Activated naive CD4-positive, alpha-beta T cell treated with anti-CD3 and anti-CD28 coated beads, Interleukin-2, amount 10 ng/mL, durations not matched to agents 7 days and 5 days (primary cell): ENCODE results near the gene EVC.
A peak's percentile ranks its signal among the peaks of the same experiment; 100 is the strongest.

ENCODE experiments used
- CTCF ChIA-PET: fragments of 350-600 bp; sonication (Branson Sonifier 250); formaldehyde crosslinking; loops from one replicate; lab custom pipeline; 2021; ENCODE audit warnings: antibody characterized with exemption; lab: Charles Lee
- DNase-seq: peaks from one replicate; pipeline ENCODE4 v3.0.0-alpha.2; 2020
- H3K27ac Mint-ChIP-seq: one replicate; pipeline ENCODE4 v1.8.0; 2021; ENCODE audit warnings: mild to moderate bottlenecking, moderate library complexity, mixed read lengths
- H3K27me3 Mint-ChIP-seq: one replicate; pipeline ENCODE4 v1.8.0; 2021; ENCODE audit warnings: mild to moderate bottlenecking, mixed read lengths
- H3K36me3 Mint-ChIP-seq: one replicate; pipeline ENCODE4 v1.8.0; 2021; ENCODE audit warnings: mixed read lengths
- H3K4me1 Mint-ChIP-seq: one replicate; pipeline ENCODE4 v1.8.0; 2021; ENCODE audit warnings: mixed read lengths
- H3K4me3 Mint-ChIP-seq: one replicate; pipeline ENCODE4 v1.8.0; 2021; ENCODE audit warnings: mild to moderate bottlenecking, moderate library complexity, mixed read lengths
- H3K9me3 Mint-ChIP-seq: one replicate; pipeline ENCODE4 v1.8.0; 2021; ENCODE audit warnings: mixed read lengths

Gene EVC

DNA sequence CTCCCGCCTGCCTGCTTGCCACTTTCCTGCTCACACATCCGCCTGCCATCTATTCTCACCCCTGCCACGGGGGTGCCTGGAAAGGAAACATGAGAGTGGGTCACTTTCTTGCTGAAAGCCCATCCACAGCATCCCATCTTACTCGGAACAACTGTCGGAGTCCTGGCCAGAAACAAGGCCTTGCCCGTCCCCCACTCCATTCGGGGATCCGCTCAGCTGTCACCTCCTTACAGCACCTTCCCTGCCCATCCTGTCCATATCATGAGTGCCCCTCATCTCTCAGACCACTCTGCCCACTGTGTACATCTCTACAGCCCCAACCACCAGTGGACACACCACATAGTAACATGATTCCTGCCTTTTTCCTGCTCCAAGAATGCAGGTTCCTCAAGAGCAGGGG lies 9.0 kb upstream of the EVC start:
- H3K27ac Mint-ChIP-seq: no peak overlapping the region
- H3K4me1 Mint-ChIP-seq: no peaks in the 10 kb centered on the region
- CTCF ChIA-PET: no interaction called here
- H3K27me3 Mint-ChIP-seq: peaks cover 7% of the 10 kb centered on the region
- H3K4me3 Mint-ChIP-seq: no peak overlapping the region
- H3K9me3 Mint-ChIP-seq: peaks cover 16% of the 10 kb centered on the region
- no peak for DNase-seq
- H3K36me3 Mint-ChIP-seq: no peaks in the 10 kb centered on the region

- CTCF ChIA-PET: no interaction called here
- Mint-ChIP-seq H3K27ac (no peak overlapping the region), H3K36me3 (no peaks in the 10 kb centered on the region), H3K27me3 (peaks cover 26% of the 10 kb centered on the region), H3K4me3 (no peak overlapping the region), H3K9me3 (peaks cover 15% of the 10 kb centered on the region), H3K4me1 (no peaks in the 10 kb centered on the region)
- no peak for DNase-seq
These were observed 7.2 kb upstream of the EVC start for GRCh38 chr4:5703831-5704230.

- no peak overlapping the region for H3K27ac Mint-ChIP-seq
- no peak for DNase-seq
- no peaks in the 10 kb centered on the region for H3K4me1 Mint-ChIP-seq
- no peak overlapping the region for H3K4me3 Mint-ChIP-seq
- peaks cover 15% of the 10 kb centered on the region for H3K9me3 Mint-ChIP-seq
- no peaks in the 10 kb centered on the region for H3K36me3 Mint-ChIP-seq
- CTCF ChIA-PET: no interaction called here
- peaks cover 30% of the 10 kb centered on the region for H3K27me3 Mint-ChIP-seq
These were observed 6.7 kb upstream of the EVC start for GRCh38 chr4:5704276-5704675.

DNA sequence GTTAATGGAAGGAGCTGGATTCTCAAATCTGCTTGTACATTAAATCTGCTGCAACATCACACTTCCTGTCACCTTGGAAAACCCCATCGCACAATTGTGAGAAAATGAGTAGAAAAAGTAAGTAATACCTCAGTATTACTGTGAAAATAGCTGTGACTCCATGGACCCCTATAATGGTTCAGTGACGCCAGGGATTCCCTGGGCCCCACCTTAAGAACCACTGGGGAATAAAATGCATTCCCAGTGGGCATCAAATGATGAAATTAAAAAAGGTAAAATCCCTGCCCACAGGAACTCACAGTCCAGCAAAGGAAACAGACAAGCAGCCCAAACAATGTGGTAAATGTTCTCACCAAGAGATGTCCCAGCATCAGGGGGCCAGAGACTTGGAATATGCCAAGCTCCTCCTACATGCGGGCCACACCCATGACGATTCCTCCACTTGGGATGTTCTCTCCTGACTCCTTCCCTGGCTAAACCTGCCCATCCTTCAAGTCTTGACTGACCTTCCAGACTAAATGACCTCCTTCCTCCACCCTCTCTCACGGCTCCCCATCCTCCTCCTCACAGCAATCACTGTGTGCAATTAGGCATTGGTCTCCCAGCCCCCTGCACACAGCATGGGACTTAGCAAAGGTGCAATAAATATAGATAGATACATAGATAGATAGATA lies 5.2 kb upstream of the EVC start:
- Mint-ChIP-seq H3K27ac (no peak overlapping the region), H3K36me3 (no peaks in the 10 kb centered on the region), H3K4me3 (no peak overlapping the region)

DNA sequence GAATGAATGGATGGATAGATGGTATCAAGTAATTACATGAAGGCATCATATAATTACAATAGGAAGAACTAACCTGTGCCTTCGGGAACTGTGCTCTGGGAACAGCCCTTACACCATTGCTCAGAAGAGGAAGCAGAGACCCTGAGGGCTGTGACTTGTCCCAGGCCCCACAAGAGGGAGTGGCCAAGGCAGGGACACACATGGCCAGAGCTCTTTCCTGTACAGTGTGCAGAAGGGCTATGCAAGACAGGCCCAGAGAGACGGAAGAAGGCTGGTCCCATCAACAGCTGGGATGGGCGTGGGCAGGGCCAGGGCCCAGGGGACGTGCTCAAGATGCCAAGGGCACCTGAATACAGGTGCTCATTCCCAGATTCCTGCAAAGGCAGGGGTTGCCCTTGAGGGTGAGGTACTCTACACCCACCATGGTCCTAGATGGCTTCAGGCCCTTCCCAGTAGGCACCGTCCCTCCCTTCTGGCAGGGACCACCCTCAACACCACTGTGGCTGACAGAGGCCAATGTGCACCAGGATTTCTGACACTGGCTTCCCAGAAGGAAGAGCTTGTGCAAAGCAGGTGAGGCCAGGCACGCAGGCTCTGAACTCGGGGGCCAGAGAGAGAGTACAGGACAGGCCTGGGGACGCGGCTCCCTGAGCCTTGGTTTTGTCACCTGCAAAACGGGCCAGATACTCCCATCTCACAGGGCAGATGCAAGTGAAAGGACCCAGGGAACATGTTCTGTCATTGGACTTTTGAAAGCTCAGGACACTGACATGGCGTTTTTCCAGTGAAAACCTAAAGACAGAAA lies 4.3 kb upstream of the EVC start:
- no peak overlapping the region for H3K4me3 Mint-ChIP-seq
- DNase-seq: no peak
- peaks cover 52% of the 10 kb centered on the region for H3K27me3 Mint-ChIP-seq
- CTCF ChIA-PET: no interaction called here
- H3K9me3 Mint-ChIP-seq: peaks cover 10% of the 10 kb centered on the region
- no peak overlapping the region for H3K27ac Mint-ChIP-seq
- H3K36me3 Mint-ChIP-seq: no peaks in the 10 kb centered on the region
- peaks cover 3% of the 10 kb centered on the region for H3K4me1 Mint-ChIP-seq

More for the DNA sequence above, 5.2 kb upstream of the EVC start:
- peaks cover 3% of the 10 kb centered on the region for H3K4me1 Mint-ChIP-seq
- CTCF ChIA-PET: no interaction called here
- peaks cover 15% of the 10 kb centered on the region for H3K9me3 Mint-ChIP-seq
- H3K27me3 Mint-ChIP-seq: peaks cover 45% of the 10 kb centered on the region
- DNase-seq: no peak

- no peak for DNase-seq
- Mint-ChIP-seq H3K4me1 (peaks cover 3% of the 10 kb centered on the region), H3K27me3 (peaks cover 59% of the 10 kb centered on the region), H3K36me3 (no peaks in the 10 kb centered on the region), H3K9me3 (peaks cover 7% of the 10 kb centered on the region), H3K4me3 (no peak overlapping the region), H3K27ac (peak overlapping the region; percentile 21)
- CTCF ChIA-PET: no interaction called here
These were observed 3.6 kb upstream of the EVC start for GRCh38 chr4:5707366-5707765.

DNA sequence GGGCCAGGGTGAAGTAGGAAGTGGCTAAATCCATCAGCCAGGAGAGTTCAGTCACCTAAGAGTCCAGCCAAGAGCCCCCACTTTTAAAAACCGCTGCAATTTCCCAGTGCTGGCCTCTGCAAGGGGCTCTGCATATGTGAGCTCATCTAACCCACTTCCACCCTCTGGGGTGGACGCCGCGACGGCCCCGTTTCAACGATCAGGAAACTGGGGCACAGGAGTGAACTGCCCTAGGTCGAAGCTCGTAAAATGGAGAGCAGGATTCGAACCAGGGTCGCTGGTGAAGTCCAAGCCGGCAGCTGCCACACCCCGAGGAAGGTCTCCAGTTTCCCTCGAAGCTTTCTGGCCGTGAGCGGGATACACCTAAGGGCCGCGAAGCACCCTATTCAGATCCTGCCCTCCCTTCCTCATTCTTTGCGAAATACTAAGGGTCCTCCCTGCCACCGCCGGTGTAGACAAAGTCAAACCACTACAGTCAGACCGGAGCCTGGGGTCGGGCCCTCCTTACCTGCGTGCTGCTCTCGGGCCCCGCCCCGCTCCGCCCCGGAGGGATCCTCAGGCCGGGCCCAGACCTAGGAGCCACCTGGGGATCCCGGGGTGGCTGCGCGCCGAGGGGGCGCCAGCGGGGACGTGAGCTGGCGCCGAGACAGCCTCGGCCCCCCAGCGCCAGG lies 3.1 kb upstream of the EVC start:
- DNase-seq: no peak
- Mint-ChIP-seq H3K36me3 (no peaks in the 10 kb centered on the region), H3K4me3 (no peak overlapping the region), H3K9me3 (peaks cover 8% of the 10 kb centered on the region), H3K4me1 (peaks cover 3% of the 10 kb centered on the region), H3K27me3 (peaks cover 64% of the 10 kb centered on the region), H3K27ac (no peak overlapping the region)
- CTCF ChIA-PET: no interaction called here

- peaks cover 5% of the 10 kb centered on the region for H3K9me3 Mint-ChIP-seq
- peaks cover 66% of the 10 kb centered on the region for H3K27me3 Mint-ChIP-seq
- CTCF ChIA-PET: no interaction called here
- no peak for DNase-seq
- H3K27ac Mint-ChIP-seq: no peak within 1 kb of the TSS
- H3K4me3 Mint-ChIP-seq: no peak within 1 kb of the TSS
- no peaks in the 10 kb centered on the region for H3K36me3 Mint-ChIP-seq
- H3K4me1 Mint-ChIP-seq: peaks cover 3% of the 10 kb centered on the region
These were observed 2.4 kb upstream of the EVC start, which contains the start of gene EVC2 for GRCh38 chr4:5708449-5709206. Gene EVC2, minus strand, starts transcription at chr4:5708559. Its CDS starts 46 bp downstream, at chr4:5708513.

DNA sequence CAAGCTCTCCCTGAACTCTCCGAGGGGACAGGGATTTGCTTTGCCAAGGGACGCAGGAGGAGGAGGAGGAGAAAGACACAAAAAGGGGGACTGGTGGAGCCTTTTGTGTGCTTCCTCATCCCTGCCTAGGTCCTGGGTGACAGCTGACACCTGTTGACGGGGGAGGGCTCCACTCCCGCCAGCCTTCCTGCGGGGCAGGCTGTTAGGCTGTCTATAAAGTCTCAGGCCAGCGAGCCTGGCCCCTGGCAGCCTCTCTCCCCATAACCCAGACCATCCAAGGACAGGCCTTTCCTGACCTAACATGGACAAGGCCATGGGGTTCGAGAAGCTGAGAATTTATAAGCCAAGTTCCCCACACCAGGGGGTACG lies 1.8 kb upstream of the EVC start:
- Mint-ChIP-seq H3K36me3 (no peaks in the 10 kb centered on the region), H3K4me1 (peaks cover 3% of the 10 kb centered on the region), H3K27ac (no peak overlapping the region), H3K9me3 (peaks cover 5% of the 10 kb centered on the region), H3K27me3 (peaks cover 70% of the 10 kb centered on the region), H3K4me3 (no peak overlapping the region)
- DNase-seq: no peak
- CTCF ChIA-PET: no interaction called here

DNA sequence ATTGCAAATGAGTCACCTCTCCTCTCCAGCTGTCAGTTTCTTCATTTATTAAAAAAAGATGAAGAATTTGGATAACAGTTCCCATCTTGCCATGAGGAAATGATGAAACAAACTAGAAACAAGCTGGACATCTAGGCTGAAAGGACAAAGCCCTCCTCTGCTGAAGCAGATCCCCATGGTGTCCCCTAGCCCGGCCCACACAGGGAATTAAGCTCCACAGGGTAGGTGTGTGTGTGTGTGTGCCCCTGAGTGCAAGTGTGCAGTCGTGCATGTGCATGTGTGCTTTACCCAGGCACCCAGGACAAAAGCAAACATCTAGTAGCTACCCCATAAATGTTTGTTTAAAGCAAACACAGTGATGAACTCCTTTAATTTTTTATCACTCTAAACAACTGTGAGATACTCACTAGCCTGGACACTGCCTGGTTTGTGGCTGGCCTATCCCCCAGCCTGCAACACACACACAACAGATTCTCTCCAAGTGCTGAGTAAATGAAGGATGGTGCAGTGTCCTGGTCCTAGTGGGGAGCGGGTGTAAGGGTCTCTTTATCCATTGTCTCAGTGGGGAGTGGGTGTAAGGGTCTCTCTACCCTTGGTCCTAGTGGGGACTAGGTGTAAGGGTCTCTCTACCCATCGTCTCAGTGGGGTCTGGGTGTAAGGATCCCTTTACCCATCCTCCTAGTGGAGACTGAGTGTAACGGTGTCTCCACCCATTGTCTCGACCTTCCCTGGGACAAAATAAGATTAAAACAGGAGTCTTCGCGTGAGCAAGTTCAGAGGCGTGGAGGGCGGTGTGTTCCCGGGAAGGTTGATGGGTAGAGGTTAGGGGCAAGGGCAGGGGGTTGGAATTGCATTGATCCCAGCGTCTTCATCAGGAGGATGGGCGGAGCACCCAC lies 688 bp upstream of the EVC start:
- Mint-ChIP-seq H3K4me3 (peak overlapping the region; percentile 14), H3K27ac (no peak overlapping the region), H3K4me1 (peaks cover 3% of the 10 kb centered on the region), H3K36me3 (no peaks in the 10 kb centered on the region), H3K27me3 (peaks cover 70% of the 10 kb centered on the region), H3K9me3 (peaks cover 9% of the 10 kb centered on the region)
- DNase-seq: no peak
- CTCF ChIA-PET: no interaction called here

DNA sequence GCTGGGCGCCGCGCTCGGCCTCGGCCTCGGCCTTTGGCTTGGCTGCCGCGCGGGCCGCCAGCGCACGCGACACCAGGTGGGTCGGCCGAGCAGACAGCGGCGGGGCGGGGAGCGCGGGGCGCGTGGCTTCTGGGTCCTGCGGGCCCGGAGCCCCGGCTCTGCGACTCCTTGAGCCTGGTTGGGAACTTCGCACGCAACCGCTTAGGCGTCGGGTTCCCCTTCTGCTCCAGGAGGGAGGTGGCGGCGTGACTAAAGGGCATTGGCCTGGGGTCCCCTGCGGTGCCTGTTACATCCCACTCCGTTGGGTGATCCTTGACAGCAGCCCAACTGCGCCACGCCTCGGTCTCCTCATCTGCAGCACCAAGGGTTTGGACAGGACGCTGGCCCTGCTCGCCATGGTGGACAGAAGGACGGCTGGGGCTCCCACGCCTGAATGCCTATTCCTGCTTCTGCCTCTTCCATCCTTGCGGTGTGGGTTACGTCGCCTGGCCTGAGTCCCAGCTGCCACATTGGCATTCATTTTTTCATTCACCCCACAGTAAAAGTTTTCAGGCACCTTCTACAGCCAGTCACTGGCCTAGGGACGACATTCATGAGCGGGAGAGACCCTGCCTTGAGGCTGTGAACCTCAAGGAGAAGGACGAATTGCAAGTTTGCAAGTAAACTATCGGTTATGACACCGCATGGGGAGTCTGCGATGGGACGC lies 631 bp downstream of the EVC start:
- Mint-ChIP-seq H3K36me3 (no peaks in the 10 kb centered on the region), H3K27ac (no peak overlapping the region), H3K27me3 (peaks cover 66% of the 10 kb centered on the region), H3K4me3 (no peak overlapping the region), H3K4me1 (peaks cover 3% of the 10 kb centered on the region), H3K9me3 (peaks cover 10% of the 10 kb centered on the region)
- CTCF ChIA-PET: no interaction called here
- no peak for DNase-seq

GRCh38 chr4:5712517-5712916 lies 1.5 kb downstream of the EVC start:
- no peak overlapping the region for H3K4me3 Mint-ChIP-seq
- peaks cover 12% of the 10 kb centered on the region for H3K9me3 Mint-ChIP-seq
- no peak for DNase-seq
- no peaks in the 10 kb centered on the region for H3K36me3 Mint-ChIP-seq
- no peak overlapping the region for H3K27ac Mint-ChIP-seq
- H3K4me1 Mint-ChIP-seq: peaks cover 3% of the 10 kb centered on the region
- H3K27me3 Mint-ChIP-seq: peaks cover 57% of the 10 kb centered on the region
- CTCF ChIA-PET: interaction anchor here (0.9 kb wide), 1 partner anchor 13 kb away, joined by 3 read pairs; no protein-coding TSS in a partner anchor

GRCh38 chr4:5712931-5713330 lies 1.9 kb downstream of the EVC start:
- H3K4me1 Mint-ChIP-seq: peaks cover 3% of the 10 kb centered on the region
- H3K27ac Mint-ChIP-seq: no peak overlapping the region
- peaks cover 53% of the 10 kb centered on the region for H3K27me3 Mint-ChIP-seq
- peaks cover 15% of the 10 kb centered on the region for H3K9me3 Mint-ChIP-seq
- H3K4me3 Mint-ChIP-seq: no peak overlapping the region
- H3K36me3 Mint-ChIP-seq: no peaks in the 10 kb centered on the region
- CTCF ChIA-PET: interaction anchor here (0.9 kb wide), 1 partner anchor 12 kb away, joined by 3 read pairs; no protein-coding TSS in a partner anchor
- no peak for DNase-seq
